OCI-LY1 (cell line): ENCODE measurements around the gene PROCR.
"Not testable (repeated sequence)": the region's sequence is repeated elsewhere in the genome, so short reads cannot be mapped to it uniquely, and the experiment has no call there.

Experiments
- H2AFZ ChIP-seq: fragments of 200-600 bp; sonication (generic), shearing (Covaris generic); 2 replicates; pipeline ENCODE4 v1.6.0; 2014; ENCODE audit warnings: antibody characterized with exemption, mild to moderate bottlenecking, low read length
- H3F3A ChIP-seq: fragments of 200-600 bp; sonication (generic), shearing (Covaris generic); 2 replicates; pipeline ENCODE4 v1.6.0; 2014; ENCODE audit warnings: mild to moderate bottlenecking, antibody characterized with exemption, low read length, moderate library complexity; ENCODE audit not compliant: insufficient read depth
- H3K27ac ChIP-seq: fragments of 200-600 bp; sonication (generic); 2 replicates; pipeline ENCODE4 v1.5.1; 2014; ENCODE audit warnings: low read length, mixed run types, mild to moderate bottlenecking, low read depth; ENCODE audit not compliant: poor library complexity, severe bottlenecking
- H3K27me3 ChIP-seq: fragments of 200-600 bp; sonication (generic); 2 replicates; pipeline ENCODE4 v1.6.0; 2014; ENCODE audit warnings: antibody characterized with exemption, mild to moderate bottlenecking, low read length, moderate library complexity; ENCODE audit not compliant: insufficient read depth
- H3K36me3 ChIP-seq: fragments of 200-600 bp; sonication (generic); 2 replicates; pipeline ENCODE4 v1.6.1; 2014; ENCODE audit warnings: mild to moderate bottlenecking, antibody characterized with exemption, low read length, moderate library complexity, mixed read lengths; ENCODE audit not compliant: insufficient read depth
- H3K4me1 ChIP-seq: fragments of 200-600 bp; sonication (generic); 2 replicates; pipeline ENCODE4 v1.5.1; 2014; ENCODE audit warnings: mild to moderate bottlenecking, low read length, moderate library complexity; ENCODE audit not compliant: insufficient read depth, severe bottlenecking
- H3K4me2 ChIP-seq: fragments of 200-600 bp; sonication (generic), shearing (Covaris generic); 2 replicates; pipeline ENCODE4 v1.6.1; 2014; ENCODE audit warnings: low read length
- H3K4me3 ChIP-seq: fragments of 200-600 bp; sonication (generic); 2 replicates; pipeline ENCODE4 v1.5.1; 2014; ENCODE audit warnings: low read length, low read depth, mild to moderate bottlenecking, mixed read lengths; ENCODE audit not compliant: poor library complexity, severe bottlenecking
- H3K79me2 ChIP-seq: fragments of 200-600 bp; shearing (Covaris generic); 2 replicates; pipeline ENCODE4 v1.6.1; 2016; ENCODE audit warnings: mixed run types, low read length, mixed read lengths; ENCODE audit not compliant: insufficient read depth
- H3K9ac ChIP-seq: fragments of 200-600 bp; sonication (generic), shearing (Covaris generic); 2 replicates; pipeline ENCODE4 v1.6.1; 2014; ENCODE audit warnings: mild to moderate bottlenecking, low read length, mixed read lengths
- H3K9me2 ChIP-seq: fragments of 200-600 bp; sonication (generic), shearing (Covaris generic); 2 replicates; pipeline ENCODE4 v1.6.1; 2014; ENCODE audit warnings: low read depth, mild to moderate bottlenecking, low read length, mixed read lengths
- H3K9me3 ChIP-seq: fragments of 200-600 bp; shearing (Covaris generic); 2 replicates; pipeline ENCODE4 v1.6.1; 2014; ENCODE audit warnings: low read length, mixed read lengths
- H4K20me1 ChIP-seq: fragments of 200-600 bp; sonication (generic), shearing (Covaris generic); 2 replicates; pipeline ENCODE4 v1.6.0; 2016; ENCODE audit warnings: mild to moderate bottlenecking, low read length; ENCODE audit not compliant: insufficient read depth
- EZH2 ChIP-seq: fragments of 200-600 bp; sonication (generic), shearing (Covaris generic); IDR thresholded peaks from 2 replicates; pipeline ENCODE4 v1.8.0; 2017; ENCODE audit warnings: borderline replicate concordance, mixed run types, mild to moderate bottlenecking, antibody characterized with exemption, low read length, moderate library complexity, mixed read lengths
- TF ChIP-seq, protein P1 (sequence below): fragments of 200-600 bp; sonication (generic), shearing (Covaris generic); IDR thresholded peaks from 2 replicates; pipeline ENCODE4 v1.5.1; 2017; ENCODE audit warnings: mild to moderate bottlenecking, antibody characterized with exemption, low read length, moderate library complexity, mixed read lengths

The PROCR gene

DNA sequence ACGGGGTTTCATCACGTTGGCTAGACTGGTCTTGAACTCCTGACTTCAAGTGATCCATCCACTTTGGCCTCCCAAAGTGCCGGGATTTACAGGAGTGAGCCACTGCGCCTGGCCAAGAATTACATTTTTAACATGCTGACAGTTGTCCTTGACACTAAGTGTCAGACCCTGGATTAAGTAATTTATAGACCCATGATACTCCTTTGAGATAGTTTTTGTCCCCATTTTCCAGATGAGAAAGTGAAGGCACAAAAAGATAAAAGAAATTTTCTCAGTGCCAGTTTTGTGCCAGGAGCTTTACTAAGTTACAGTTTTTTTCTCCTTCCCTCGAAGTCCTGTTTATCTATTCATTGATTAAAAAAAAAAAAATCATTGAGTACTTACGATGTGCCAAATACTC is 14.9 kb upstream of the PROCR start:
- H3K9me3 ChIP-seq: no peaks in the 10 kb centered on the region
- TF ChIP-seq EZH2: no peak
- TF ChIP-seq, protein P1, sequence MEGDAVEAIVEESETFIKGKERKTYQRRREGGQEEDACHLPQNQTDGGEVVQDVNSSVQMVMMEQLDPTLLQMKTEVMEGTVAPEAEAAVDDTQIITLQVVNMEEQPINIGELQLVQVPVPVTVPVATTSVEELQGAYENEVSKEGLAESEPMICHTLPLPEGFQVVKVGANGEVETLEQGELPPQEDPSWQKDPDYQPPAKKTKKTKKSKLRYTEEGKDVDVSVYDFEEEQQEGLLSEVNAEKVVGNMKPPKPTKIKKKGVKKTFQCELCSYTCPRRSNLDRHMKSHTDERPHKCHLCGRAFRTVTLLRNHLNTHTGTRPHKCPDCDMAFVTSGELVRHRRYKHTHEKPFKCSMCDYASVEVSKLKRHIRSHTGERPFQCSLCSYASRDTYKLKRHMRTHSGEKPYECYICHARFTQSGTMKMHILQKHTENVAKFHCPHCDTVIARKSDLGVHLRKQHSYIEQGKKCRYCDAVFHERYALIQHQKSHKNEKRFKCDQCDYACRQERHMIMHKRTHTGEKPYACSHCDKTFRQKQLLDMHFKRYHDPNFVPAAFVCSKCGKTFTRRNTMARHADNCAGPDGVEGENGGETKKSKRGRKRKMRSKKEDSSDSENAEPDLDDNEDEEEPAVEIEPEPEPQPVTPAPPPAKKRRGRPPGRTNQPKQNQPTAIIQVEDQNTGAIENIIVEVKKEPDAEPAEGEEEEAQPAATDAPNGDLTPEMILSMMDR: no peak
- no peaks in the 10 kb centered on the region for H3K9me2 ChIP-seq
- H3K4me2 ChIP-seq: no peak overlapping the region
- no peaks in the 10 kb centered on the region for H3K4me1 ChIP-seq
- no peaks in the 10 kb centered on the region for H3K79me2 ChIP-seq
- H4K20me1 ChIP-seq: no peaks in the 10 kb centered on the region
- no peaks in the 10 kb centered on the region for H3K27me3 ChIP-seq
- no peak overlapping the region for H3K27ac ChIP-seq
- no peaks in the 10 kb centered on the region for H3K36me3 ChIP-seq
- no peak overlapping the region for H3K9ac ChIP-seq
- no peak overlapping the region for H3K4me3 ChIP-seq
- no peak overlapping the region for H2AFZ ChIP-seq
- no peaks in the 10 kb centered on the region for H3F3A ChIP-seq

DNA sequence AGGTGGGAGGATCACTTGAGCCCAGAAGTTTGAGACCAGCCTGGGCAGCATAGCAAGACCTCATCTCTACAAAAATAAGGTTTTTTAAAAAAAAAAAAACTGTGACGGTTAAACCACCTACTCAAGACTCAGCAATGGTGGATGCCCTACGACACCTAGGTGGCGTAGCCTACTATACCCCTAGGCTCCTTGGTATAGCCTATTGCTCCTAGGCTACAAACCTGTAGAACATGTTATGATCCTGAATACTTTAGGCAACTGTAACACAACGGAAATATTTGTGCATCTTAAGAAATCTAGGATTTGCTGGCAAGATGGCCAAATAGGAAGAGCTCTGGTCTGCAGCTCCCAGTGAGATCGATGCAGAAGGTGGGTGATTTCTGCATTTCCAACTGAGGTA is 11.5 kb upstream of the PROCR start:
- H3K27me3 ChIP-seq, H3K9me3 ChIP-seq, H3K36me3 ChIP-seq, H3K9ac ChIP-seq, H3K4me1 ChIP-seq, H3K4me3 ChIP-seq, H2AFZ ChIP-seq, H4K20me1 ChIP-seq, H3K4me2 ChIP-seq, H3K9me2 ChIP-seq, H3K27ac ChIP-seq, H3F3A ChIP-seq, H3K79me2 ChIP-seq: not testable (repeated sequence)

DNA sequence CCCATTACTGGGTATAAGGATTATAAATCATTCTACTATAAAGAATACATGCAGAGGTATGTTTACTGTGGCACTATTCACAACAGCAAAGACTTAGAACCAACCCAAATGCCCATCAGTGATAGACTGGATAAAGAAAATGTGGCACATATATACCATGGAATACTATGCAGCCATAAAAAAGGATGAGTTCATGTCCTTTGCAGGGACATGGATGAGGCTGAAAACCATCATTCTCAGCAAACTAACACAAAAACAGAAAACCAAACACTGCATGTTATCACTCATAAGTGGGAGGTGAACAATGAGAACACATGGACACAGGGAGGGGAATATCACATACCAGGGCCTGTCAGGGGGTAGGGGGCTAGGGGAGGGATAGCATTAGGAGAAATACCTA is 7.3 kb upstream of the PROCR start:
- not testable (repeated sequence) for H3F3A ChIP-seq, H3K36me3 ChIP-seq

DNA sequence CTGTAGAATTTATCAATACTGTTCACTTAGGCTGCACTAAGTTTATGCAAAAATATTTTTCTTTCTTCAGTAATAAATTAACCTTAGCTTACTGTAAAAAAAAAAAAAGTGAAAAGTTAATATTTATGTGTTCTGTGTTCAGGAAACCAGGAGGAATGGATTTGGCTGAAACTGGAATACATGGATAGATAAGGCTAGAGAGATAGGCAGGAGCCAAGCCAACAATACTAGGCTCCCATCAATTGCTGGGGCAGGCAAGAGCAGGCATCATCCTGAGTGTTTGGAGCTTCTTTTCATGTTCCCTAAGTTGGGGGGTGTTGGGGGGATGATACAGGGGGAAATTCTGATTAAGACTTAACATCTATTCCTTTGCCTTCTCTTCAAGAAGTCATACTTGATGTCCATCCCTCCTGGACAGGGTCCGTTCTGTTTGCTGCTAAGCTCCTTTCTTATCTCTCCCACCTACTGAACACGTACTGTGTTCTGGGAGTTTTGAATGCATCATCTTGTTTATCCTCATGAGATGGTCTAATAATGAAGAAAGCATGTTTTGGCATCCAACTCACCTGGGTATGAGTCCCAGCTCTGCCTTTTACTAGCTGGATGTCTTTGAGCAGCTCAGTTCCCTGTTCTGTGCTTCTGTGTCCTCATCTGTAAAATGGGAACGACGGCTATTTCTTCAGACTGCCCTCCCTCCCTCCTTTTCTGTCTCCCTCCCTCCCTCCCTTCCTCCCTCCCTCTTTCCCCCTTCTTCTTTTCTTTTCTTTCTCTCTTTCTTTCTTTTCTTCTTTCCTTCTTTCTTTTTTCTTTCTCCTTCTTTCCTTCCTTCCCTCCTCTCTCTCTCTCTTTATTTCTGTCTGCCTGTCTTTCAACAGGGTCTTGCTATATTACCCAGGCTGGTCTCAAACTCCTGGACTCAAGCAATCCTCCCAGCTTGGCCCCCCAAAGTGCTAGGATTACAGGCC is 6.4 kb upstream of the PROCR start:
- Histone ChIP-seq H3K4me3 (no peak overlapping the region), H3K9ac (no peak overlapping the region), H3K4me1 (no peaks in the 10 kb centered on the region), H3K27ac (no peak overlapping the region), H4K20me1 (no peaks in the 10 kb centered on the region), H3K27me3 (no peaks in the 10 kb centered on the region), H3F3A (no peaks in the 10 kb centered on the region), H3K9me2 (no peaks in the 10 kb centered on the region), H3K36me3 (no peaks in the 10 kb centered on the region), H2AFZ (no peak overlapping the region), H3K9me3 (no peaks in the 10 kb centered on the region), H3K79me2 (no peaks in the 10 kb centered on the region), H3K4me2 (no peak overlapping the region)
- no peak for TF ChIP-seq EZH2
- TF ChIP-seq, protein P1: no peak

More for the DNA sequence above, 7.3 kb upstream of the PROCR start:
- H2AFZ ChIP-seq, H3K4me1 ChIP-seq, H3K79me2 ChIP-seq, H3K4me2 ChIP-seq, H3K9me2 ChIP-seq, H3K9me3 ChIP-seq, H3K27ac ChIP-seq, H4K20me1 ChIP-seq, H3K9ac ChIP-seq, H3K4me3 ChIP-seq, H3K27me3 ChIP-seq: not testable (repeated sequence)
